ENCODE results near the gene HERC3. TPM values are rescaled to one million over a fixed set of nuclear protein-coding genes. Genes with fewer than 3 reads are reported as not detected.

The HERC3 gene
- total and polyA plus RNA-seq, 2 experiments from 2014 or later: 2.2 to 2.4 TPM

DNA sequence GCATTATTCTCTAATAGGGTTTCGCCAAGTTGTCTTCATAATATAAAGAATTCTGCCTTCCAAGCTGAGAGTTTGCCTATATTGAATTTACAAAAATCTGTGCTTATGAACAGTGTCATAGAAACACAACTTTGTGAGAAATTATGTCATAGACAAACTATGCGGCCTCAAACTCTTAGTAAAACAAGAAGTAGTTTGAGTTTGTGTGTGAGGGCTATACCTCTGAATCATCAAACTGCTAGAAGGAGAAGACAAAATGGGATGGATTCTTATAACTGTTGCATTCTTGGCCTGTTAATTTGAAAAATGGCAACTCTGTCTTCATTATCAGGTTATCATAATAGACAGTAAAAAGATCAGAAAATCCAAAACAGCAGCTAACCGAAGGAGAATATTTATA is 151.4 kb downstream of the HERC3 start:
- Histone ChIP-seq H3K36me3 (ENCODE audit: insufficient read depth) (peaks cover 6% of the 10 kb centered on the region; the same call in 1 of the 2 replicates), H3K4me1 (ENCODE audit: insufficient read depth) (peaks cover 24% of the 10 kb centered on the region), H3K9me2 (ENCODE audit: insufficient read depth) (no peaks in the 10 kb centered on the region; the same call in 1 of the 2 replicates), H3F3A (replicated peaks; ENCODE audit: low read depth) (no peaks in the 10 kb centered on the region), H3K27me3 (ENCODE audit: insufficient read depth) (no peaks in the 10 kb centered on the region), H3K27ac (ENCODE audit: low read depth) (no peak overlapping the region), H3K4me2 (no peak overlapping the region), H2AFZ (no peak overlapping the region), H3K4me3 (no peak overlapping the region), H4K20me1 (replicated peaks; ENCODE audit: insufficient read depth) (no peaks in the 10 kb centered on the region), H3K79me2 (replicated peaks; ENCODE audit: insufficient read depth) (no peaks in the 10 kb centered on the region)
- Mint-ChIP-seq H3K4me3 (no peak overlapping the region), H3K9me3 (no peaks in the 10 kb centered on the region; the same call in 2 of the 3 replicates), H3K4me1 (peaks cover 26% of the 10 kb centered on the region), H3K27me3 (ENCODE audit: insufficient read depth, low read depth, poor library complexity) (peaks cover 2% of the 10 kb centered on the region), H3K36me3 (ENCODE audit: low read depth) (peaks cover 14% of the 10 kb centered on the region), H3K27ac (no peak overlapping the region)
- DNase-seq (ENCODE audit: low spot score) (no peak), ATAC-seq (no peak)
- TF ChIP-seq JUNB (IDR thresholded peaks at IDR 0.05; ENCODE audit: unreplicated experiment): no peak
- TF ChIP-seq, protein P1, sequence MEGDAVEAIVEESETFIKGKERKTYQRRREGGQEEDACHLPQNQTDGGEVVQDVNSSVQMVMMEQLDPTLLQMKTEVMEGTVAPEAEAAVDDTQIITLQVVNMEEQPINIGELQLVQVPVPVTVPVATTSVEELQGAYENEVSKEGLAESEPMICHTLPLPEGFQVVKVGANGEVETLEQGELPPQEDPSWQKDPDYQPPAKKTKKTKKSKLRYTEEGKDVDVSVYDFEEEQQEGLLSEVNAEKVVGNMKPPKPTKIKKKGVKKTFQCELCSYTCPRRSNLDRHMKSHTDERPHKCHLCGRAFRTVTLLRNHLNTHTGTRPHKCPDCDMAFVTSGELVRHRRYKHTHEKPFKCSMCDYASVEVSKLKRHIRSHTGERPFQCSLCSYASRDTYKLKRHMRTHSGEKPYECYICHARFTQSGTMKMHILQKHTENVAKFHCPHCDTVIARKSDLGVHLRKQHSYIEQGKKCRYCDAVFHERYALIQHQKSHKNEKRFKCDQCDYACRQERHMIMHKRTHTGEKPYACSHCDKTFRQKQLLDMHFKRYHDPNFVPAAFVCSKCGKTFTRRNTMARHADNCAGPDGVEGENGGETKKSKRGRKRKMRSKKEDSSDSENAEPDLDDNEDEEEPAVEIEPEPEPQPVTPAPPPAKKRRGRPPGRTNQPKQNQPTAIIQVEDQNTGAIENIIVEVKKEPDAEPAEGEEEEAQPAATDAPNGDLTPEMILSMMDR (conservative IDR thresholded peaks at IDR 0.05; ENCODE audit: low read depth in 2 of 2): no peak
- TF ChIP-seq STAT1 (IDR thresholded peaks at IDR 0.05; ENCODE audit: unreplicated experiment): no peak
- TF ChIP-seq NANOG (IDR thresholded peaks at IDR 0.05; ENCODE audit: borderline replicate concordance): no peak
- TF ChIP-seq EZH2phosphoT487 (IDR thresholded peaks at IDR 0.05; ENCODE audit: unreplicated experiment): no peak
- no peak for TF ChIP-seq POLR2AphosphoS5 (IDR thresholded peaks at IDR 0.05; ENCODE audit: low read depth)
- TF ChIP-seq ZNF114 (CRISPR knock-in tag; IDR thresholded peaks at IDR 0.05): no peak
- TF ChIP-seq ZNF462 (CRISPR knock-in tag; IDR thresholded peaks at IDR 0.05): no peak
- TF ChIP-seq, protein P2, sequence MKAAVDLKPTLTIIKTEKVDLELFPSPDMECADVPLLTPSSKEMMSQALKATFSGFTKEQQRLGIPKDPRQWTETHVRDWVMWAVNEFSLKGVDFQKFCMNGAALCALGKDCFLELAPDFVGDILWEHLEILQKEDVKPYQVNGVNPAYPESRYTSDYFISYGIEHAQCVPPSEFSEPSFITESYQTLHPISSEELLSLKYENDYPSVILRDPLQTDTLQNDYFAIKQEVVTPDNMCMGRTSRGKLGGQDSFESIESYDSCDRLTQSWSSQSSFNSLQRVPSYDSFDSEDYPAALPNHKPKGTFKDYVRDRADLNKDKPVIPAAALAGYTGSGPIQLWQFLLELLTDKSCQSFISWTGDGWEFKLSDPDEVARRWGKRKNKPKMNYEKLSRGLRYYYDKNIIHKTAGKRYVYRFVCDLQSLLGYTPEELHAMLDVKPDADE (IDR thresholded peaks at IDR 0.05): no peak
- TF ChIP-seq ZNF331 (CRISPR knock-in tag; IDR thresholded peaks at IDR 0.05; ENCODE audit: low read depth): no peak
- no peak for TF ChIP-seq EZH2 (IDR thresholded peaks at IDR 0.05; ENCODE audit: low read depth, unreplicated experiment)
- TF ChIP-seq CREB1 (CRISPR knock-in tag; IDR thresholded peaks at IDR 0.05; ENCODE audit: low read depth): no peak
- no peak for TF ChIP-seq REST (IDR thresholded peaks at IDR 0.05; ENCODE audit: unreplicated experiment)
